GM06990 (cell line): Measurements from ENCODE around the gene C1orf216.
"Not testable (repeated sequence)": the region's sequence is repeated elsewhere in the genome, so short reads cannot be mapped to it uniquely, and the experiment has no call there.

Experiments used
- DNase-seq: peaks from one replicate; pipeline ENCODE4 v3.0.0-alpha.2; 2011; ENCODE audit not compliant: insufficient read length; ENCODE audit errors: extremely low read depth
- H3K27me3 ChIP-seq: replicated peaks from 2 replicates; pipeline ENCODE4 v1.6.0; 2011; ENCODE audit warnings: low read length; ENCODE audit not compliant: control insufficient read depth, insufficient read depth
- H3K36me3 ChIP-seq: 2 replicates; pipeline ENCODE4 v1.5.1; 2011; ENCODE audit warnings: low read length; ENCODE audit not compliant: control insufficient read depth, insufficient read depth
- H3K4me3 ChIP-seq: replicated peaks from 2 replicates; pipeline ENCODE4 v1.5.1; 2011; ENCODE audit warnings: low read depth, mild to moderate bottlenecking, control low read depth, low read length
- CTCF ChIP-seq: IDR thresholded peaks from 2 replicates; pipeline ENCODE4 v1.5.1; 2011; ENCODE audit warnings: low read length, control low read depth, mild to moderate bottlenecking, inconsistent platforms; ENCODE audit not compliant: insufficient read depth, poor library complexity, severe bottlenecking

Gene C1orf216

GRCh38 chr1:35692317-35692716, 26.4 kb downstream of the C1orf216 start:
- H3K36me3 ChIP-seq, result no peaks in the 10 kb centered on the region
- no peak for DNase-seq
- no peak overlapping the region for H3K4me3 ChIP-seq
- H3K27me3 ChIP-seq, result no peaks in the 10 kb centered on the region; the same call in 1 of the 2 replicates
- no peak for TF ChIP-seq CTCF

- no peak for TF ChIP-seq CTCF
- Histone ChIP-seq H3K4me3 (no peak overlapping the region), H3K27me3 (no peaks in the 10 kb centered on the region; the same call in none of the 2 replicates), H3K36me3 (no peaks in the 10 kb centered on the region)
- DNase-seq, result no peak
Observed at GRCh38 chr1:35691571-35692220, 27.0 kb downstream of the C1orf216 start.

GRCh38 chr1:35691080-35691479, 27.6 kb downstream of the C1orf216 start:
- DNase-seq, result no peak

GRCh38 chr1:35690103-35690502, 28.6 kb downstream of the C1orf216 start:
- H3K36me3 ChIP-seq, H3K27me3 ChIP-seq, H3K4me3 ChIP-seq, DNase-seq: not testable (repeated sequence)

More at GRCh38 chr1:35691080-35691479, 27.6 kb downstream of the C1orf216 start:
- Histone ChIP-seq H3K27me3 (no peaks in the 10 kb centered on the region; the same call in none of the 2 replicates), H3K4me3 (no peak overlapping the region), H3K36me3 (no peaks in the 10 kb centered on the region)
- no peak for TF ChIP-seq CTCF

GRCh38 chr1:35688161-35688560, 30.5 kb downstream of the C1orf216 start:
- Histone ChIP-seq H3K36me3 (no peaks in the 10 kb centered on the region), H3K4me3 (no peak overlapping the region), H3K27me3 (no peaks in the 10 kb centered on the region; the same call in none of the 2 replicates)
- TF ChIP-seq CTCF, result no peak
- DNase-seq, result no peak

- H3K27me3 ChIP-seq, result no peaks in the 10 kb centered on the region; the same call in 1 of the 2 replicates
- TF ChIP-seq CTCF, result no peak
- H3K4me3 ChIP-seq, result no peak overlapping the region
- H3K36me3 ChIP-seq, result no peaks in the 10 kb centered on the region
- DNase-seq, result no peak
Observed at GRCh38 chr1:35683012-35683411, 35.7 kb downstream of the C1orf216 start.
